MCF 10A (cell line): Measurements from ENCODE around the gene SLCO2A1. TPM values are rescaled to one million over a fixed set of nuclear protein-coding genes. Genes with fewer than 3 reads are reported as not detected.
A peak's percentile ranks its signal among the peaks of the same experiment; 100 is the strongest.

Experiments
- BruUV-seq: library from RNA; stranded (reverse); fragments of 400-500 nt; replicated peaks from 2 replicates; lab custom pipeline; 2021; lab: Mats Ljungman, UMichigan
- CTCF ChIA-PET: fragments of 300-600 bp; sonication (Branson Sonifier 250); formaldehyde crosslinking; extraction: SDS; loops from one replicate; lab custom pipeline; 2021; ENCODE audit warnings: antibody characterized with exemption, inconsistent platforms; lab: Yijun Ruan, JAX
- POLR2A ChIA-PET: fragments of 300-600, 350-650 bp; sonication (Branson Sonifier 250); formaldehyde crosslinking; extraction: SDS; loops from one replicate; lab custom pipeline; 2020; ENCODE audit warnings: antibody characterized with exemption, inconsistent platforms; lab: Yijun Ruan, JAX
- DNase-seq: peaks from one replicate; pipeline ENCODE4 v3.0.0-alpha.2; 2018; ENCODE audit not compliant: unreplicated experiment
- H3K27ac Mint-ChIP-seq: one replicate; pipeline ENCODE4 v1.8.0; 2022; ENCODE audit warnings: mild to moderate bottlenecking, low read depth, mixed read lengths; ENCODE audit not compliant: unreplicated experiment
- H3K27me3 Mint-ChIP-seq: one replicate; pipeline ENCODE4 v1.8.0; 2022; ENCODE audit warnings: mixed read lengths; ENCODE audit not compliant: insufficient read depth, unreplicated experiment
- H3K36me3 Mint-ChIP-seq: one replicate; pipeline ENCODE4 v1.8.0; 2022; ENCODE audit warnings: mild to moderate bottlenecking, moderate library complexity, mixed read lengths; ENCODE audit not compliant: insufficient read depth, unreplicated experiment
- H3K4me1 Mint-ChIP-seq: one replicate; pipeline ENCODE4 v1.8.0; 2022; ENCODE audit warnings: mixed read lengths; ENCODE audit not compliant: insufficient read depth, unreplicated experiment
- H3K4me3 Mint-ChIP-seq: one replicate; pipeline ENCODE4 v1.8.0; 2022; ENCODE audit warnings: mild to moderate bottlenecking, moderate library complexity, mixed read lengths; ENCODE audit not compliant: unreplicated experiment
- H3K9me3 Mint-ChIP-seq: one replicate; pipeline ENCODE4 v1.8.0; 2022; ENCODE audit warnings: mixed read lengths; ENCODE audit not compliant: unreplicated experiment
- intact Hi-C: fragments of 100-400 bp; cut with micrococcal nuclease; formaldehyde crosslinking; loops from 2 replicates; pipeline ENCODE4 v1.14.1; 2022
- total RNA-seq: library from RNA; stranded (reverse); gene quantifications from 2 replicates; pipeline ENCODE4 v1.2.3, GENCODE V29; 2022
- TF ChIP-seq, protein P1 (sequence below): fragments of 200-600 bp; IDR thresholded peaks from one replicate; pipeline ENCODE4 v1.8.0; 2022; ENCODE audit warnings: antibody characterized with exemption, mild to moderate bottlenecking; ENCODE audit not compliant: unreplicated experiment

Gene SLCO2A1
- total RNA-seq, 1 experiment from 2014 or later = 1.0 TPM

DNA sequence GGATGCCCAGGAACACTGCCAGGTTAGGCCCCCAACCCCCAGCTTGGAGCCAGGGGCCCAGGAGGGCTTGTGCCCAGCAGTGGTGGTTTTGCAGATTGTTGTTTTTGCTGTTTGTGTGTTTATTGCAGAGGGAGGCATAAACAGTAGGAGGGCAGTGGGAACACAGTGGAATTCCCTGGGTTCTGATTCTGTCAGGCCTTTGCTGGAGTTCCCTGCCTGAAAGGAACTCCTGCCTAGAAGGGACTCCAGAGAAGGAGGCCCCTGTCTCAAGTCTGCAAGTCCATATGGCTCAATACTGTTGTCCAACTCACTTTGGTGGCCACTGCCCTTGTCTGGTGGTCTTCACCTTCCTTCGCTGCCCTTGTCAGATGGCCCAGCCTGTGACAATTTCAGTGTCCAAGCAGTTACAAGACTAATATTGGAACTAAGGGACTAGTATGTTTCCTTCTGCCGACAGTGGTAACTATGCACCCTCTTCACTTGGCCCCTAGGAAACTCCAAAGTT lies 86.6 kb downstream of the SLCO2A1 start:
- H3K27ac Mint-ChIP-seq = peak overlapping the region; percentile 52
- intact Hi-C loops = no loop called here
- no TSS peak for BruUV-seq
- TF ChIP-seq, protein P1, sequence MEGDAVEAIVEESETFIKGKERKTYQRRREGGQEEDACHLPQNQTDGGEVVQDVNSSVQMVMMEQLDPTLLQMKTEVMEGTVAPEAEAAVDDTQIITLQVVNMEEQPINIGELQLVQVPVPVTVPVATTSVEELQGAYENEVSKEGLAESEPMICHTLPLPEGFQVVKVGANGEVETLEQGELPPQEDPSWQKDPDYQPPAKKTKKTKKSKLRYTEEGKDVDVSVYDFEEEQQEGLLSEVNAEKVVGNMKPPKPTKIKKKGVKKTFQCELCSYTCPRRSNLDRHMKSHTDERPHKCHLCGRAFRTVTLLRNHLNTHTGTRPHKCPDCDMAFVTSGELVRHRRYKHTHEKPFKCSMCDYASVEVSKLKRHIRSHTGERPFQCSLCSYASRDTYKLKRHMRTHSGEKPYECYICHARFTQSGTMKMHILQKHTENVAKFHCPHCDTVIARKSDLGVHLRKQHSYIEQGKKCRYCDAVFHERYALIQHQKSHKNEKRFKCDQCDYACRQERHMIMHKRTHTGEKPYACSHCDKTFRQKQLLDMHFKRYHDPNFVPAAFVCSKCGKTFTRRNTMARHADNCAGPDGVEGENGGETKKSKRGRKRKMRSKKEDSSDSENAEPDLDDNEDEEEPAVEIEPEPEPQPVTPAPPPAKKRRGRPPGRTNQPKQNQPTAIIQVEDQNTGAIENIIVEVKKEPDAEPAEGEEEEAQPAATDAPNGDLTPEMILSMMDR = no peak
- H3K27me3 Mint-ChIP-seq = no peaks in the 10 kb centered on the region
- no peak overlapping the region for H3K4me3 Mint-ChIP-seq
- H3K36me3 Mint-ChIP-seq = peaks cover 5% of the 10 kb centered on the region
- H3K4me1 Mint-ChIP-seq = peaks cover 55% of the 10 kb centered on the region
- no peaks in the 10 kb centered on the region for H3K9me3 Mint-ChIP-seq
- DNase-seq = no peak
- CTCF ChIA-PET = interaction anchor here (0.6 to 1.3 kb wide), 5 partner anchors 33 to 269 kb away, joined by 3 to 7 read pairs (median 4); no protein-coding TSS in a partner anchor
- POLR2A ChIA-PET = interaction anchor here (0.6 to 2.7 kb wide), 6 partner anchors 19 to 542 kb away, joined by 3 to 17 read pairs (median 4); partner anchors contain the start of genes ANAPC13 and CEP63

GRCh38 chr3:133941415-133941821 lies 88.3 kb downstream of the SLCO2A1 start:
- Mint-ChIP-seq H3K36me3 (peaks cover 2% of the 10 kb centered on the region), H3K27ac (peak overlapping the region; percentile 57), H3K4me3 (no peak overlapping the region), H3K4me1 (peaks cover 52% of the 10 kb centered on the region), H3K27me3 (no peaks in the 10 kb centered on the region), H3K9me3 (no peaks in the 10 kb centered on the region)
- ChIA-PET POLR2A (interaction anchor here (0.5 to 2.1 kb wide), 3 partner anchors 22 to 303 kb away, joined by 3 to 6 read pairs (median 3); no protein-coding TSS in a partner anchor), CTCF (interaction anchor here (0.7 to 0.9 kb wide), 2 partner anchors 100 to 280 kb away, joined by 3 read pairs; no protein-coding TSS in a partner anchor)
- TF ChIP-seq, protein P1 = peak; percentile 8
- peak; percentile 84 for DNase-seq
- intact Hi-C loops = no loop called here
- BruUV-seq = no TSS peak

GRCh38 chr3:133940536-133940935 lies 89.2 kb downstream of the SLCO2A1 start:
- peaks cover 43% of the 10 kb centered on the region for H3K4me1 Mint-ChIP-seq

GRCh38 chr3:133939463-133939835 lies 90.3 kb downstream of the SLCO2A1 start:
- CTCF ChIA-PET = interaction anchor here (0.5 to 2.7 kb wide), 19 partner anchors 9 to 543 kb away, joined by 3 to 17 read pairs (median 3); no protein-coding TSS in a partner anchor
- POLR2A ChIA-PET = interaction anchor here (0.6 to 1.7 kb wide), 6 partner anchors 9 to 1160 kb away, joined by 3 to 6 read pairs (median 3); no protein-coding TSS in a partner anchor
- no peaks in the 10 kb centered on the region for H3K27me3 Mint-ChIP-seq
- no TSS peak for BruUV-seq
- H3K9me3 Mint-ChIP-seq = no peaks in the 10 kb centered on the region
- H3K36me3 Mint-ChIP-seq = no peaks in the 10 kb centered on the region
- intact Hi-C loops = loop anchor here (10.0 kb wide), 1 partner anchor 225 kb away; no protein-coding TSS in a partner anchor
- DNase-seq = no peak
- peaks cover 32% of the 10 kb centered on the region for H3K4me1 Mint-ChIP-seq
- no peak overlapping the region for H3K27ac Mint-ChIP-seq
- TF ChIP-seq, protein P1 = no peak
- no peak overlapping the region for H3K4me3 Mint-ChIP-seq

More at GRCh38 chr3:133940536-133940935, 89.2 kb downstream of the SLCO2A1 start:
- TF ChIP-seq, protein P1 = no peak
- no TSS peak for BruUV-seq
- POLR2A ChIA-PET = no interaction called here
- CTCF ChIA-PET = interaction anchor here (0.9 to 2.7 kb wide), 3 partner anchors 9 to 272 kb away, joined by 3 to 17 read pairs (median 3); no protein-coding TSS in a partner anchor
- Mint-ChIP-seq H3K36me3 (no peaks in the 10 kb centered on the region), H3K9me3 (no peaks in the 10 kb centered on the region), H3K27ac (no peak overlapping the region), H3K4me3 (no peak overlapping the region), H3K27me3 (no peaks in the 10 kb centered on the region)
- DNase-seq = no peak
- intact Hi-C loops = no loop called here
